Activated T-cell treated with anti-CD3 and anti-CD28 coated beads for 24 hours (primary cell): ENCODE data around the gene FBXO41.

Experiments
- DNase-seq: peaks from one replicate; pipeline ENCODE4 v3.0.0-alpha.2; 2020; ENCODE audit warnings: low read depth

The FBXO41 gene

GRCh38 chr2:73214120-73215035, 69.9 kb downstream of the FBXO41 start, which contains the start of gene SMYD5:
SMYD5 (plus strand) TSS chr2:73214245; CDS start chr2:73214267, 22 bp downstream.
- DNase-seq = peak; percentile 88

DNA sequence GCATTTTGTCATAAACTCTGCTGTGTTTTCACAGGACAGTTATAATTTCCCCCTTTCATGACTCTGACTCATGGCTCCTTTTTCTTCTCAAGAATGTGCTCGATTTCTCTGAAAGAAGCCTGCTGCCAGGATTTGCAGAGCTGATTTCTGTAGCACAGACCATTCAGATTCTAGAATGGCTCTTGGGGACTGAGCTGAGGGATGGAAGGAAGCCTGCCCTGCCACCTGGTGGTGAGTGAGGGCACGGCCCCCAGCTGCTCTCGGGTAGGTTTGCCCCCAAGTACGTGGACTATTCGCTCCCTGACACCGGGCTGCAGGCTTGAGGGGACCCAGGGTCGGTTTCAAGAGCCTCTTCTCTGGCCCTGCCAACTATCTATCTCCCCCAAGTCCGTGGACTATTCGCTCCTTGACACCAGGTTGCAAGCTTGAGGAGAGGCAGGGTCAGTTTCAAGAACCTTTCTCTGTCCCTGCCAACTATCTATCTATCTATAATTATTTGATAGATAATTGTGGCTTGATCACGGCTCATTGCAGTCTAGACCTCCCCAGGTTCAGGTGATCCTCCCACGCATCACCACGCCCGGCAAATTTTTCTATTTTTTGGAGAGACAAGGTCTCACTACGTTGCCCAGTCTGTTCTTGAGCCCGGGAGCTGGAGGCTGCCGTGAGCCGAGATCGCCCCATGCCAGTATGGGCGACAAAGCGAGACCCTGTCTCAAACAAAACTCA, 71.7 kb downstream of the FBXO41 start:
- DNase-seq = peak; percentile 67

- DNase-seq = no peak
Observed at GRCh38 chr2:73212098-73212447, 72.2 kb downstream of the FBXO41 start.

- no peak for DNase-seq
Observed at GRCh38 chr2:73210696-73211095, 73.6 kb downstream of the FBXO41 start.

- DNase-seq = no peak
Observed at GRCh38 chr2:73210019-73210418, 74.3 kb downstream of the FBXO41 start.

DNA sequence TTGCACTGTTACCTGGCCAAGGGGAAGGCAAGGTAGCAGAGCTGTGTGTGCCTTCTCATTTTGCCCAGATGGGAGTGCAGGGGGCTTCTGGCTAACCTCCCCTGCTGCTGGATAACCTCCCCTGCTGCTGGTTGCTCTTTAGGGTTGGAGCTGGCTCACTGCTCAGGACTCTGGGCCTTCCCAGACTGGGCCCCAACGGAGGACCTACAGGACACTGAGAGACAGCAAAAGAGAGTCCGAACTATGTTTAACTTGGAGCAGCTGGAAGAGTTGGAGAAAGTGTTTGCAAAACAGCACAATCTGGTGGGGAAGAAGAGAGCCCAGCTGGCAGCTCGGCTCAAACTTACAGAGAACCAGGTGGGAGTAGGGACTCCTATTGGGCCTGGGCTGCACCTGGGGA, 76.0 kb downstream of the FBXO41 start:
- DNase-seq = no peak

DNA sequence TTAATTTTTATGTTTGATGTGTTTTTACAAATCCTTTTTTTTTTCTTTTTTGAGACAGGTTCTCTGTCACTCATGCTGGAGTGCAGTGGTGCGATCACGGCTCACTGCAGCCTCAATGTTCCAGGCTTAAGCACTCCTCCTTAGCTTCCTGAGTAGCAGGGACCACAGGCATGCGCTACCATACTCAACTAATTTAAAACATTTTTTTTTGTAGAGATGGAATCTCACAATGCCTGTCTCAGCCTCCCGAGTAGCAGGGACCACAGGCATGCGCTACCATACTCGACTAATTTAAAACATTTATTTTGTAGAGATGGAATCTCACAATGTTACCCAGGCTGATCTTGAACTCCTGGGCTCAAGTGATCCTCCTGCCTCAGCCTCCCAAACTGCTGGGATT, 78.7 kb downstream of the FBXO41 start:
- DNase-seq = no peak
